Right ventricle myocardium inferior (tissue), 1 donor: Measurements from ENCODE around the gene RHOC. TPM values are rescaled to one million over a fixed set of nuclear protein-coding genes. Genes with fewer than 3 reads are reported as not detected.
A peak's percentile ranks its signal among the peaks of the same experiment; 100 is the strongest.

Source experiments
- ATAC-seq: fragments of 200-7000 bp; cut with Tn5 transposase; one replicate; pipeline ENCODE4 v1.9.1; 2020; ENCODE audit warnings: mild to moderate bottlenecking, moderate library complexity
- DNase-seq: peaks from one replicate; pipeline ENCODE4 v3.0.0; 2021; ENCODE audit errors: missing footprints
- intact Hi-C: fragments of 100-400 bp; cut with DNase I; formaldehyde crosslinking; loops from one replicate; pipeline ENCODE4 v1.11.0; 2022
- total RNA-seq: library from RNA; stranded (reverse); fragmentation: NEBNext Ultra II Directional; extraction: Animal tissue kit (Norgen Biotek cat#: 25700); gene quantifications from one replicate; pipeline ENCODE4 v1.2.1, GENCODE V29; 2021
- donor health status: DM: no; HTN: yes; CAD: no; lungs with severe emphysema.

RHOC gene
- total RNA-seq, 1 donor from 2014 or later: 118 TPM

DNA sequence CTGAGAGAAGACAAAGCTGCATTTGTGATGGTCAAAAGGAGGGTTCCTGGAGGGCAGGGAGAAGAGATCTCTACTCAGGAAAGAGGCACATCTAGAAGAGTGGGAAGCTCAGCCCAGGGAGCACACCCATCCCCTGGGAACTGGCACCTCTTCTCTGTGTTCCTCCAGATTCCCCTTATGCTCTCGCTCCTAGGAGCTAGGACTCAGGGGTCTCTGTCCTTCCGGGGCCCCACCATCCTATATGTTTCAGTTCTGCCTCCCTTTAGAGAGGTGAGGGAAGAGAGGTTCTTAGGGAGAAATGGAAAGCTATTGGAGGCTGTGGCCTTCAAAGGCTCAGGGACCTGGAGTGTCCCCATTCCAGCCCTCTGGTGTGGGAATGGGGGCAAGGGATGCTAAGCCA lies 12.8 kb upstream of the RHOC start:
- ATAC-seq (no peak), DNase-seq (no peak)

DNA sequence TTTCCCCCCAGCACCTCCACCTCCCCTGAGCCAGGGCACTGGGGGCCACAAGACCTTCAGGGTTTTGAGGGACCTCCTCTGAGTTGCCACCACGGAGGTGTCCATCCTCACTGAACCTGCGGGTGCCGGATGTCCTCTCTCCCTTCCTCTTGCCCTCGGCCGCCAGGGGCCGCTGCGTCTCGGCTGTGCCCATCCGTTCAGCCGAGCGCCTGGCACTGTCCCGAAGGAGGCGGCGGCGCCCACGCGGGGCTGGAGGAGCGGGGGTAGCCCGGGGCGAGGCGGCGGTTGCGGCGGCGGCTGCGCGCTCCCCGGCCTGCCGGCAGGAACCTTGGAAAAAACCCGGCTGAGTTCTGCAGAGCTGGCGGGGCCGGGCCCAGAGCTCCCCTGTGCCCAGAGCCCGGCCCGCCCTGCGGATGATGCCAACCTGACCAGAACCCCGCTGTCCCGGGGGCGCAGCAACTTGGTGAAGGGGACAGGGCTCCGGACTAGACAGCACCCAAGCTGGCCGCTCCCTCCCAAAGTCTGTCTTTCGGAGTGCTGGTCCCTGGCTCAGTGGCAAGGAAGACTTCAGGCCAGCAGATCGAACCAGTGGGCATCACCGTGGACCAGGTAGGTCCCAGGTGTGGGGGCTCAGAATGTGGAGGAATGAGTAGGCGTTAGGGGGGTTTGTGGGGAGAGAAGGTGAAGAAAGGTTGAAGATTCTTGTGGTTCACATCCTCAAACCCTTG lies 11.9 kb upstream of the RHOC start:
- intact Hi-C loops: loop anchor here (5.0 kb wide), 3 partner anchors 238 to 958 kb away; partner anchors contain the start of gene SLC16A1
- peak; percentile 92 for DNase-seq
- ATAC-seq: no peak

More for the DNA sequence above, 12.8 kb upstream of the RHOC start:
- intact Hi-C loops: loop anchor here (5.0 kb wide), 3 partner anchors 238 to 958 kb away; partner anchors contain the start of gene SLC16A1

DNA sequence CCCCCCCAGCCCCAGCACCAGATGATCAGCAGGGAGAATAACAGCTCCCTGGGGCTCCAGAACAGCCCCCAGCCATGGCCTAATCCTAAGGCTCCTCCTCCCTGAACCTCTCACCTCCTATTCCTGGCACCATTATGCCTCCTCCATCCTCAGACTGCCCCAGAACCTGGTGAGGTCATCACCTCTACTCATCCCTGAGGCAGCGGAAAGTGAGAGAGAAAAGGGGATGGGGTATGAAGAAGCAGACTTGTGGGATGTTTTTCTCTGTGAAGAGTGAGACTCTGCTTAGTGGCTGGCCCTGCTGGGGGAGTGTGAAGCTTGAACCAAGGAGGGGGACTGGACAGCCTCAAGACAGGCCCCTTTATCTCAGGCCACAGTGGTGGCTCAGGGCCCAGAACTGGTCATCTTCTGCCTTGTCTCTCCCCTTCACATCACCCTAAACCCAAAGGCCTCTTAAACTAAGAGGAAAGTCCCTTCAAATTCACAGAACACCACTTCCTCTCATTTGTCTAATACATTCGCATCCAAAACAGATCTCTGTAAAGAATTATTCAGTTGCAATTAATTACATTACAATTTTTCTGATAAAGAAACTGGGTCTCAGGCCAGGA lies 10.4 kb upstream of the RHOC start:
- DNase-seq (no peak), ATAC-seq (no peak)
- intact Hi-C loops: loop anchor here (5.0 kb wide), 3 partner anchors 240 to 960 kb away; partner anchors contain the start of gene SLC16A1

GRCh38 chr1:112716133-112716720 lies 9.3 kb upstream of the RHOC start:
- ATAC-seq (peak; percentile 83), DNase-seq (peak; percentile 86)
- intact Hi-C loops: loop anchor here (1.0 to 5.0 kb wide), 5 partner anchors 88 to 961 kb away; partner anchors contain the start of gene SLC16A1

DNA sequence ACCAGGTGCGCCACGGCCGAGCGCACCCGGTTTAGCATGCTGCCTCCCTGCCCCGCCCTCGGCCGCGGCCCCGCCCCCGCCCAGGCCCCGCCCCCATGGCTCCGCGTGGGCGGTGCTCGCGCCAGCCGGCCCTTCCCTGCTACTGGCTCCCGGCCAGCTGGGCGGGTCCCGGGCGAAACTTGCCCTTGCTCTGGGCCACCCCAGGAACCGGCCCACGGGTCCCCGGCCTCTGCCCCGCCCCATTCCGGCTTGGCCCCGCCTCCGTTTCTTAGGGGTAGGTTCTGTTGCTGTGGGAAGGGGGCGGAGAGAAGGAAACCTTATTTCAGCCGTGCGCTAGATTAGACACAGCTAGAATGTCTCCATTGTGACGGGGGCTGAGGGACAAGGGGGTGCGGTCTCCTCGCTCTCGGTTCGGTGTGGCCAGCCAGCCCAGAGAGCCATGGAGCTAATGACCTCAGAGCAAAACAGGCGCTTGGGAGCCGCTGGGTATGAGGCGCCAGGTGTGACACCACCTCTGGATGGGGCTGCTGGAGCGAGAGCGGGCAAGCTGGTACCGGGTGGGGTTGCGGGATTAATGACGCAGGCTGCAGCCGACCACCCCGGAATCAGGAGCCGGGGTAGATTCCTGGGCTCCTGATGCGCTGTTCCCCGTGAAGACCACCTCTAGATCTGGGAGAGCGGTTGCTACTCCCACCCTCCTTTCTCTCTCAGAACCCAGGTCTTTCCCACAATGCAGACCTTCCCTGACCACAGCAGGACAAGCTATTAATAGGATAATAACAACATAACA lies 8.5 kb upstream of the RHOC start, which contains the start of gene PPM1J:
Gene PPM1J (minus strand): TSS at position 69 of the 790 bp plus-strand sequence. CDS start 31 bp downstream, at position 38.
- peak; percentile 89 for ATAC-seq
- intact Hi-C loops: loop anchor here (1.0 to 5.0 kb wide), 5 partner anchors 89 to 962 kb away; partner anchors contain the start of gene SLC16A1
- peak; percentile 99 for DNase-seq

DNA sequence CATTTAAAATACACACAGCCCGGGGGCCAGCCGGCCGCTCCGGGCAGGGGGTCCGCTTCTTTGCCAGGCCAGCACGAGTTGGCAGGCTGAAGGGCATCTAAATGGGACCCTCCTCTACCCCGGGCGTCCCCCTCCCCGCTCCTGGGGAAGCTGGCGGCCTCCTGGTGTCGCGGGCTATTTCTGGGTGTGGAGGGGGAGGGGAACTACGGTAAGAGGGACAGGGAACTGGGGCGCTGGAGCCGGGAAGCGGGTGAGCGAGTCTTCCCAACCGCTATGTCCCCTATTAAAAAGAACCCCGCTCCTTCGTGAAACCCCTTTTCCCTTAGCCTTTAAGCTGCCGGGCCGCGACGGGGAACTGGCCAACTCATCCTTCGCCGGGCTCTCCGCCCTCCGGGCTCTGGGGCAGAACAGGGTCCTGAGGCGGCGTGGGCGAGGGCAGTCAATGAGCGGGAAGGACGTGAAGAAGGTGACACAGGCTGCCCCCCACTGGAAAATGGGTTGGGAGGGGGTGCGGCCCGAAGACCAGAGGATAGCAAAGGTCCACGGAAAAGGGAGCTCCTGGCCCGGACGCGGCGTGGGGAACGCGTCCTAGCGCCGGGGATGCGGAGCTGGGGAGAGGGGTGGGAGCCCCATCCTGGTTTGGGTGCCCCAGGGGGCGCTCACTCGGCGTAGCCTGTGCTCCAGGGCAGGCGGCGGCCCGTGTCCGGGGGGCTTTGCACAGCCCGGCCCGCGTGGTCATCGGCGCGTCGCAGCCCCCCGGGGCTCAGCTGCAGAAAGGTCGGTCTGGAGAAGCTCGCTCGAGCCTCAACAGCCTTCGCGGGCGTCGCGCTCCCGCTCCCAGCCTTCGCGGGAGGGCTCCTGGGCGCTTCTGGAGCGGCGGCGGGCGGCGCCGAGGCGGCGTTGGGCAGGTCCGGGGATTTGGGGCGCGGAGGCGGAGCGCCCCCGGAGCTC lies 7.7 kb upstream of the RHOC start:
- peak; percentile 1 for ATAC-seq
- no peak for DNase-seq
- intact Hi-C loops: loop anchor here (5.0 kb wide), 3 partner anchors 243 to 963 kb away; partner anchors contain the start of gene SLC16A1

GRCh38 chr1:112713466-112714312 lies 6.8 kb upstream of the RHOC start:
- no peak for DNase-seq
- no peak for ATAC-seq
- intact Hi-C loops: no loop called here

DNA sequence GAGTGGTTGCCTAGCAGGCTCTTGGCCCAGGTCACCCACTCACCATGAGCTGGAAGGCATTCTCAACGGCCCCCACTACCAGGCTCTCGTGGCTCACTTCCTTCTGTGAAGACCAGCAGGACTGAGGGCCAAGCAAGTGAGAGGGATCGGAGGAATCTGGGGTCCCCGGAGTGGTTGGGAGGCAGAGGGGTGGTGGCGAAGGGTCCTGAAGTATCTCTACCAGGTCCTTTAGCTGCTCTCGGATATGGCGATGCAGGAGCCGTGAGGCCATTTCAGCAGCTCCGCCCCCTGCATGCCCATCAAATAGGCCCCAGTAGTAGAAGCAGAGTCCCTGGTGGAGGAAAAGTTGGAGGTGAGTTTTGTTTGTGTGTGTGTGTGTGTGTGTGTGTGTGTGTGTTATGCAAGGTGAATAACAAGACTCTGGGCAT lies 5.8 kb upstream of the RHOC start:
- DNase-seq (no peak), ATAC-seq (no peak)
- intact Hi-C loops: no loop called here

- intact Hi-C loops: no loop called here
- DNase-seq (no peak), ATAC-seq (no peak)
These were observed 5.3 kb upstream of the RHOC start for GRCh38 chr1:112712191-112712590.

DNA sequence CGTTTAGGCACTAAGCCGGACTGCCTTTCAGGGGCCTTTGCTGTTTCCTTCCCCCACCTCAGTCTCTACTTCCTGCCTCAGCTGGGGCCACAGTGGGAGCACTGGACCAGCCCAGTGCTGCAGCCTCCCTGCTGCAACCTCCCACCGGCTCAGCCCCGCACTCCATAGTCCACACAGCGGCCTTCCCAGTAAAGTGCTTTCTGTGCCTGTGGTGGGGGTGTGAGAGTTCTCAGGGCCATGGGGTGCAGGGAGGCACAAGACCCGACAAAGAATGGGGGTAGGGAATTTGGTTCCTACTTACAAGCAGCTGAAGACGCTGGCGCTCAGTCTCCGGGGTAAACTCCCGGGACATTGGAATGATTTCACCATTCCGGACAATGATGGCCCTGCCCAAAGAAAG lies 4.7 kb upstream of the RHOC start:
- intact Hi-C loops: no loop called here
- DNase-seq (no peak), ATAC-seq (no peak)

DNA sequence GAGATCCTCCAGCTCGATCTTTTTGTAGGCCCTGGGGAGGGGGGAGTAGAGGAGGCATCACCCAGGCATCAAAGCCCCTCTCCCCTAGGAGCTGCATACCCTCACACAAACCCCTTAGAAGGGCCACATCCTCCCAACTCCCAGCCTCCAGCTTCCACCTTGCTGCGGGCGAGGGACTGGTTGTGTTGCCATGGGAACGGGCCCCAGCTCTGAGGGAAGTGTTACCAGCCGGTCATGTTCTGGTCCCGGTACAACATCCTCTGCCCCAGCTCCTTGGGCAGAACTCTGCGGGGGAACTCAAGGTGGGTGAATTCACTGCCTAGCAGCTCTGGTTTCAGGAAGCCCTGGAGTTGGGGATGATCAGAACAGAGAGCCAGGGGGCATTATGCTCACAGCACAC lies 4.1 kb upstream of the RHOC start:
- no peak for ATAC-seq
- intact Hi-C loops: no loop called here
- no peak for DNase-seq

- ATAC-seq (no peak), DNase-seq (no peak)
- intact Hi-C loops: no loop called here
These were observed 3.7 kb upstream of the RHOC start for GRCh38 chr1:112710586-112710985.

DNA sequence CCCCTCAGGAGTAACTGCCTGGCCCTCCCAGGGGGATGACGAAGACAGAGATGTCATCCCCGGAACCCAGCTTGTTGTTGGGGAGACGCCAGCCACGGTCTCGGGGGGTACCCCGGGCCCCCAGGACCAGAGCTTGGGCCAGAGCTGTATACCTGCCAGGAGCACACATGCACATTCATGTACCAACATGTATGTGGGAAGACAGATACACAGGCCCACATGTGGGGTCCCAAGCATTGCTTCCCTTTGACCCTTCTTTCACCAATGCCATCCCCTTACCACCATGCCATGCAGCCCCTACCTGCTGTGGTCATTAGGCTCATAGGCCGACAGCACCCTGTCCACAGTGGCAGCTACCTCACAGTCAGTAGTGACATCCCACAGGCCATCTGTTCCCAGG lies 3.2 kb upstream of the RHOC start:
- DNase-seq (no peak), ATAC-seq (no peak)
- intact Hi-C loops: no loop called here

DNA sequence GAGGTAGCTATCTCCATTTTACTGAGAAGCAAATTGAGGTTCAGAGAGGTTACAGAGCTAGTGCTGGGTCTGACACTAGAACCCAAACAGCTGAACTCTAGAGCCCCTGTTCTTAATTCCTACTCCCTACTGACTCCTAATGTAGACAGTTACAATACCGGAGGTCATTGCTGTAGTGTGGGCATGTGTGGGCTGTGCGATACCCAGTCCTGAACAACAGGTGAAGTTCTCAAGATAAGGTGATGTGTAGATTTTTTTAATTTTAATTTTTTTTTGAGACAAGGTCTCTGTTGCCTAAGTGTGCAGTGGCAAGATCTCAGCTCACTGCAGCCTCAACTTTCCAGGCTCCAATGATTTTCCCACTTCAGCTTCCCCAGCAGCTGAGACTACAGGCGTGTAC lies 1.6 kb upstream of the RHOC start:
- ATAC-seq (no peak), DNase-seq (no peak)
- intact Hi-C loops: loop anchor here (5.0 kb wide), 1 partner anchor 206 kb away; no protein-coding TSS in a partner anchor

GRCh38 chr1:112708002-112708448 lies 1.1 kb upstream of the RHOC start:
- intact Hi-C loops: loop anchor here (5.0 kb wide), 1 partner anchor 206 kb away; no protein-coding TSS in a partner anchor
- no peak for ATAC-seq

GRCh38 chr1:112707221-112708001 lies 484 bp upstream of the RHOC start:
- DNase-seq (peak; percentile 93), ATAC-seq (peak; percentile 79)
- intact Hi-C loops: loop anchor here (1.0 to 5.0 kb wide), 2 partner anchors 89 to 205 kb away; no protein-coding TSS in a partner anchor

More at GRCh38 chr1:112708002-112708448, 1.1 kb upstream of the RHOC start:
- no peak for DNase-seq
